GM21529 (cell line): ENCODE data around the gene ARHGAP25.
A peak's percentile ranks its signal among the peaks of the same experiment; 100 is the strongest.

ENCODE experiments used
- ATAC-seq: cut with Tn5 transposase; IDR thresholded peaks from one replicate; pipeline ENCODE4 v1.9.1; 2021; ENCODE audit not compliant: unreplicated experiment

Gene ARHGAP25

DNA sequence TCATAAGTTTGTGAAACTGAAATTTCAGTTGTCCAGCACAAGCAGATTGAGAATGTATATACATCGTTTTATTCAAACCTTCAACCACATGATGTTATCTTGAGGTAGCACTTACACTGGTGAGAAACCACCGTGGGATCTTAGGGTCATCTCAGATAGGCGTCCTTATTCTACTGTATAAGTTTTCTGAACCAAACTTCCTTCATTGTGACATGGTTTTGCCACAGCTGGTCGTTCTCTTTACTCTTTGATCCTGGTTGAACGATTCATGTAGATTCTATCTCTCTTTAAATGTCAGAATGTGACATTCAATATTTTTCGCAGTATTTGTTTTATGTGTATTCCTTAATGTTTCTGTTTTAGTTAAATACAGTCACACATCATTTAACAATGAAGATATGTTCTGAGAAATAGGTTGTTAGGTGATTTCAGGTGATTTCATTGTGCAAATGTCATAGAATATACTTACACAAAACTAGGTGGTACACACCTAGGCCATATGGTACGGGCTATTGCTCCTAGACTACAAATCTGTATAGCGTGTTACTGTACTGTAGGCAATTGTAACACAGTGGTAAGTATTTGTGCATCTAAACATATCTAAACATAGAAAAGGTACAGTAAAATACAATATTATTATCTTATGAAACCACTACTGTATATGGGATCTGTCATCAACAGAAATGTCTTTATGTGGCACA, 17.9 kb upstream of the ARHGAP25 start:
- no peak for ATAC-seq

DNA sequence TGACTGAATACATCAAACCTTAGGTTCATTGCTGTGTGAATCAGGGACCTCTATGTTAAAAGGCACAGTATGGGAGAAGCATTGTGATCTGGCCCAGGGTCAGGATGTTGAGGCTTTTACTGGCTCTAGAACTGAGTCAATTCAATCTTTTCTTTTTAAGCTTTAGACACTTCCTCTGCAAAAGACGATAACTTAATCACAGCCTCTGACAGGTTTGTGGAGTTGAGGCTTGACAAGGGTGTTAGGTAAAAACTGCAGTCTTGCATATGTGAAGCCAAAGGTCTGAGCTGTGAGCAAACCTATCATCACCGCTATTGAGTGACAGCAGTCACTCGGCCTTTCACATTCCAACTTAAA, 17.3 kb upstream of the ARHGAP25 start:
- no peak for ATAC-seq

DNA sequence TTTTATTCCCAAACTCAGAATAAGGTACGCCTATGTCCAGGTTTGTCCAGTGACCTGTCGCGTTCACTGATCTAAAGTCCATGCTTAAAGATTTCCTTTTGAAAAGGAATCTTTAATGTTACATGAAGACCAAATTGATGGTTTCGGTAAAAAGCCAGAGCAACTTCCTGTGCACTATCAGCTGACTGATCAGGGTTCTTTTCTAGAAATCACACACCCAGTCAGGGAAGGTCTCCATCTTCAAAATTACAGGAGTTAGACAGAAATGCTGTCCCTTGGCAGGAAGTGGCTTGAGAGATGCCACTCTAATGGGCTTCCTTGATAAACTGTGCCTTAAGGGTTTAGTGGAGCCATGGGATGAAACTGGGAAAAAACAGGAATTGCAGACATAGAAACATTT, 14.7 kb upstream of the ARHGAP25 start:
- ATAC-seq = no peak

DNA sequence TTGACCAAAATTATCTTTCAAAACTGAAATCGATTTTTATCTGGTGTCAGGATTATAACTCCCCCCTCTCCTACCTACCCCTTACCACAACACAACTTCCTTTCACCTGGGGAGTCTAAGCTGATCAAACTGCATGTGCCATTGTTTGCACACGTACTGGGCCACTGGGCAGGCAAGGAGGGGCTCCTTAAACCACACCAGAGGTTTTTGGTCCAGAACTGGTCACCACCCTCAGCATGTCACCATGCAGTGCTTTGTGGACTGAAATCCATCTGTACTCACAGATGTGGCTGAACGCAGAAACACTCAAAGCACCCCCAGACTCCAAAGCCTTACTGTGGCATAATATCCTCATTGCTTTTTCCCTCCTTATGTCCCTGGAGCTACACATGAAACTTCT, 13.9 kb upstream of the ARHGAP25 start:
- ATAC-seq = no peak

DNA sequence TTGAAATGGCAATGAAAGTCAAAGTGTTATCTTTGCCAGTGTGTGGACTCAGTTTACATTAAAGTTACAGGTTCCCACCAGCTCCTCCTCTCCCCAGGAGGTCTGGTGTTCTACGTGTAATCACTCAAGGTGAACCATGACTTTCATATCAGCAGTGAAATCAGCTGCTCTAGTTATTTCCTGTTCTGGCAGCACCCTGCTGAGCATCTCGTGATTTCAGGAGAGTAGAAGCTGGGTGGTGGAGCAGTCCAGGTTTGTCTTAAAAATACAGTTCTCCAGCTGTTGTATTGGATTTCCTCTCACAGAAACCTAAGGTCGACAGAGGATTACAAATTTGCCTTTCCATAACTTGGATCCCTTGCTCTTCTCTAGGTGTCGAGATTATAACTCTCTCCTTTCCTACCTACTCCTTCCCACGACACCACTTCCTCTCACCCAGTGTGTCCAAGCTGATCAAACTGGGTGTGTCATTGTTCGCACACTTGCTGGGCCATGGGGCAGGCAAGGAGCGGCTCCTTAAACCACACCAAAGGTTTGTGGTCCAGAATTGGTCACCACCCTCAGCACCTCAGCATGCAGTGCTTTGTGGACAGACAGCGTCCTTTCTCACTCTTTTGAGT, 13.0 kb upstream of the ARHGAP25 start:
- peak; percentile 76 for ATAC-seq

DNA sequence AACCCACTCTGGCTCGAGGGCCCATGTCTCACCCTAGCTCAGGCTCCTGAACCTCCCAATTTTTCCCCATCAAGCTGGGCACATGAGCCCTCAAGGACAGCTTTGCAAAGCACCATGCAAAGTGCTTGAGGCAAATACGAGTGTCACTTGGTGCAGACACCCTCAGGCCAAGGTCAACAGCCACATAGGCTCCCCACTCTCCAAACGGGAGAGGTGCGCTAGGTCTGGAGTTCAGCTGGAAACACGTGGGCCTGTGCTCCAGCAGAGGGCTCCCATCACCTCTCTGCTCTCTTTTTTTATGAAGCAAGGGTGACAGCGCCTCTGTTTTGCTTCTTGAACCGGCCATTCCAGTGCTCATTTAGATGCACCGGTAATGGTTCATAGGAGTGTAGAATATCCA, 11.9 kb upstream of the ARHGAP25 start:
- no peak for ATAC-seq

DNA sequence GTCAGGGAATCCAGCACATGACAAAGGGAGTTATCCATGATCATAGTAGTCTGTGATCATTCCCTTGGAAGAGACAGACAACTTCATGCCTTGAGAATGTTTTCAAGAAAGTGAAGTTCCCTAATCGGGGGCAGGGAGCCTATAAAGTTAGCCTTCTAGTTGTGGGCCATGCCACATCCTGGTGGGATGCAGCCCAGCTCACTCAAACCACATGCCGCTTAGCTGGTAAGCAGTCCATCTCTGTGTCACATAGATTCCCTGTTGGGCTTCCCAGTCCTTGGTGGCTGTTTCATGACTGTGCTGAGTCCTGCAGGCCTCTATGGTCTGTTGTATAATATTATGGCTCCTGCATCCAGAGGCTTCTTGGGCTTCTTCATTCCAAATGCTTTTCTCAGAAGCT, 11.4 kb upstream of the ARHGAP25 start:
- ATAC-seq = no peak

DNA sequence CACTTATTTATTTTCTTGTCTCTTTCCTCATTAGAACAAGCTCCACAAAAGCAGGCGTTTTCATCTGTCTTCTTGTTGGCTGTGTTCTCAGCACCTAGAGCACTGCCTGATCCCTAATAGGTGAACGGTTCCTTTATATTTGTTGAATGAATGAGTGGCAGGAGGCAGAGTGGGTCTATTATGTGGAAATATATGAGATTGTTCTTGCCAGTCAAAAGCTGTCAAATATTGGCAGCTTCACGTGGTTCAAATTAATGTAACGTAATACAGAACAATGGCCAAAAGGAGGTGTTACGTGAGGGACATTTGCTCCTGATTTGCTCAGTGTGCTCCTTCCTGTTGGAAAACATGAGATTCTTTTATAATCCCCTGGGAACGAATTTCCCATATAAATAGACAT, 8.5 kb upstream of the ARHGAP25 start:
- no peak for ATAC-seq

DNA sequence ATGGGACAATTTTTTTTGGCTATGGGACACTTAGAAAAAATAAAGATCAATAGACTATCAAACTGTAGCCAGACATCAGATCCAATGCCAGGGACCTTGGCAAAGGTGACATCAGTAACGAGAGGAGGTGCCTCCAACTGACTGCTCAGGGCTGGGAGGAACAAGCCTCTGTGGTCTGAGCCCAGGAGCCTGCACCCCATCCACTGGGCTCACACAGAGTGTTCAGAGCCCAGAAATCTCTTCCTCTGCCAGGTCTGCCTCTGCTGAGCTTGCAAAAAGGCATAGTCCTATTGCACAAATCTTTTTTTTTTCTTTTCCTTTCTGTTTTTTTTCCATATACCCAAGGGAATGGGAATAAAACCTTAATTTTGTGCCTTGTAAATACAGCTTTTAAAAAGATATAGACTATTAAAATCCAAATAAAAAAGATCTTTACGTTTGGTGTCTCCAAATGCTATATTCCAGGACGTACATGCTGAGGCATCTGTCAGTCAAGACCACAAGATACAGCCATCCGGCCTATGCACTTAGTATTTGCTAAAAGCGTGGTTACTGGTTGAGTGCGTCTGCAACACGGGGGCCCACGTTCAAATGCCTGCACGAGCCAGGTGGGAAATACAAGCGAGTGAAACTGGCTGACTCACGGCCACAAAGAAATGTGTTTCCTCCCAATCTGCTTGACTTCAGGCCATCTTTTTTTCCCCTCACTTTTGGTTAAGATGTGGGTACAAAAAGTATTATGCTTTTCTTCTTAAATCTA, 7.8 kb upstream of the ARHGAP25 start:
- ATAC-seq = peak; percentile 95

DNA sequence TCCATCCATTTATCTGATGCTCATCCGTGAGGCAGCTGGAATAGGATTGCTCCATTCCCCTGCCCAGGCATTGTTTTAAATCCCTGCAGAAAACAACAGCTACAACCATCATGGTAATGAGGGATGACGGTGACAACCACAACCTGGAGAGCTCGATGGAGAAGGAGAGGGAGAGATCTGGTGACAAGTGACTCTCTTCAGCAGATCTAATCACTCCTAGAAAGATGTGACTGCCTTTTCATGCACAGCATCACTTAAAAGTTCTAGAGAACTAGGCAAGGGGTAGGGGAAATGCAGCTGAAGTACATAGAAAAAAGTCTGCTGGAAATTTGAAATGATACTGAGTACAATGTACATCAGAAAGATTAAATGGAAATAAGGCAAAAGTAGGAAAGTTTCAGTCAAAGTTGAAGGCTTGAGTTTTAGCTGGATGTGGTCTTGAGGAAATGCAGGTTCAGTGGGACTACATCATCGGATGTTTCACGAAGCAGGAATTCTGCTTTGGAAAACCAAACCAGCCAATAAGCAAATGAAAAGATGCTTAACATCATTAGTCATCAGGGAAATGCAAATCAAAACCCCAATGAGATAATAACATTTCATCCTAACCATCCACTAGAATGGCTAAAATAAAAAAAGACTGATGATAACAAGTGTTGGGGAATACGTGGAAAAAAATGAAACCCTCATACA, 6.8 kb upstream of the ARHGAP25 start:
- no peak for ATAC-seq

DNA sequence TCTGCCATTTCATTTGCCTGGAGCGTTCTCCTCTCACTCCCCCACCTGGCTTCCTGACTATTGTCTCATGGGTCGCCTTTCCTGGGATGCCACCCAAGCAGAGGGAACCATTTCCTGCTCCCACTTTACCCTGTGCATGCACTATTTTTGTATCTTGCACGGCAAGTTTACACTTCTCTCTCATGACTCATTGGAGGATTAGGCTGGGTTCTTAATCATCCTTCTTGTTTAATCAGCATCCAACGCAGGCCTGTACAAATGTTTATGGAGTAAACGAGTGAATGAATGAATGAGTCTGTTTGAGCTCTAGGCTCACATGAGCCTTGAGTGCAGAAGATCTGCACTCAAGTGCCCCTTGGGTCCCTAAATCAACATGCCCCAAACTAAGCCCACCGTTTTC, 3.8 kb upstream of the ARHGAP25 start:
- no peak for ATAC-seq

DNA sequence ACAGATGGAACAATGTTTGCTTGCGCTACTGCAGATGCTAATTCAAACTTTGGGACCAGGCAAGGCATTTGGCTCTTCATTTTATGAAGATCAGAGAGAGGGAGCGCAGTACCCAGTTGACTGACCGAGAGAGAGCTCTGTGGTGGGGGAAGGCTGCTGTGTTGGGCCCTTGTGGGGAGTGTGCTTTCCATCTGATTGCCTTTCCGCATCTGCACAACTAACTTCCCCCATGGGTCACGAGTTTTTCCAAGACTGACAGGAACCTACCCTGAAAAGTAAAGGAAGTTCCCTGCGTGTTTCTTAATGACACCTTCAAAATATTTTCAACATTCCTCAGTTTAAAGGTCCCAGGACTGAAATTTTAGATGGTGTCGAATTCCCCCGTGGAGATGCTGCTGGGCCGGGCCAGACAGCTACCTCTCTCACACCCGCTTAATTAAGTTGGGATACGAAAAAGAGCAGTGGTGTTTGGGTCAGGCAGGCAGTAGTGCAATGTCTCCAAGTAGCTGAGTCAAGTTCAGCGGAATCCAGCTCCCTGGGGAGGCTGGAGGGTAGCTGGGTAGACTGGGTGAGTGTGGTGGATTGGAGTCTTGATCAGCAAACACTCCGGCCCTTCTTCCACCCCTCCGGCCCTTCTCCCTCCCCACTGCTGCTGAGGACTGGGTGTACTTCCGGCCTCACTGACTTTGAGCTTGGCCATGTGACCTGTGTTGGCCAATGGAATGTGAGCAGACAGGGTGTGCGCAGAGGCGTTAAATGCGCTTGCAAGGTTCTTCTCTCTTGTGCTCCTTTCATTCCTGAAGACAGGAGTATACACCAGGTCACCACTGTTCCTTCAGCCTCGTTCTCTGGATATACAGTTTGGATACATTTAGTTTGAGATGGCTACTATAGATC, 2.3 kb upstream of the ARHGAP25 start:
- ATAC-seq = no peak

DNA sequence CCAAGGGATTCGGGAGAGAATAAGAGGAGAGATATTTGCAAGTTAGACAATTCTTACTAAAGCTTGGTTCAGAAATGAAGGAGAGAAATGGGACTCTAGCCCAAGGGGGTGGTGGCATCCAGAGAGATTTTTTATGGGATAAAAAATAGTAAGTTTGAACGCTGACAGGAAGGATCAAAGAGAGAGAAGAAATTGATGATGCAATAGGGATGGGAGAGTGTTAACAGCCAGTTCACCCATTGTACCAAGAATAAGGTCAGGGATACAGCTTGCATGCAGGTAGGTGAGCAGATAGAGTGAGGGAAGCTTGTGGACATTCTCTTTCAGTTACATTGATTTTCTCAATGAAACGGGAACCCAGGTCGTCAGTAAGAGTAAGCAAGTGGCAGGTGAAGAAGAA, 1.2 kb upstream of the ARHGAP25 start:
- no peak for ATAC-seq

DNA sequence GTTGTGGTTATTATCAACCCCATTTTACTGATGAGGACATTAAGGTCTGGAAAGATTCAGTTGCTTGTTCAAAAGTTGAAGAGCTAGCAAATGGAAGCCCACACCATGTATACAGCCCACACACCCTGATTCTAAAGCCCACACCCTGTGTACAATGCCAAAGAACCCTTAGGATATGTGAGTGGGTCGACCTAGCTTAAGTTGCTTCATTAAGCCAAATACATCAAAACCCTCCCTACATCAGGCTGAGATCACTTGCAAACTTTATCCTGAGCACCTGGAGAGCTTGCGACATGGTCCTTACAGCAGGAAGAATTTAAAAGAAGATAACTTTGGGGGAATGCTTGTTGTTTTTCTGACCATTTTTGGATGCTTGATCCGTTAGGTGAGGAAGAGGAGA, 435 bp upstream of the ARHGAP25 start:
- no peak for ATAC-seq

DNA sequence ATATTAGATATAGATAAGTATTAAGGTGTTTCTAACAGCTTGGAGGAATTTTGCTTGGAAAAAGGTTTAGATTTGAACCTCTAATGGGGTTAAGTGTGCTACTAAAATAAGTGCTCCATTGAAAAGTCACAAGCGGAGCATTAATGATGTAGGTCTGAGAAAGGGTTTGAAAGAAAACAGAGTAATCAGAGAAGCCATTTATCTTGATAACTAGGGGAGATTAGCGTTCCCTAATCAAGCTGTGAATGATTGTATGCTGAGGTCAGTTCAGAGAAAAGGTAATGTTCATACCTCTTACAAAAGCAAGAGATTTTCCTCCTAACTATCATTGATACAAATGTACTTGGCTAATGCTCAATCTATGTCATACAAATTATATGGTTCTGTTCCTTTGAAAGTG, 1.5 kb downstream of the ARHGAP25 start:
- ATAC-seq = no peak

DNA sequence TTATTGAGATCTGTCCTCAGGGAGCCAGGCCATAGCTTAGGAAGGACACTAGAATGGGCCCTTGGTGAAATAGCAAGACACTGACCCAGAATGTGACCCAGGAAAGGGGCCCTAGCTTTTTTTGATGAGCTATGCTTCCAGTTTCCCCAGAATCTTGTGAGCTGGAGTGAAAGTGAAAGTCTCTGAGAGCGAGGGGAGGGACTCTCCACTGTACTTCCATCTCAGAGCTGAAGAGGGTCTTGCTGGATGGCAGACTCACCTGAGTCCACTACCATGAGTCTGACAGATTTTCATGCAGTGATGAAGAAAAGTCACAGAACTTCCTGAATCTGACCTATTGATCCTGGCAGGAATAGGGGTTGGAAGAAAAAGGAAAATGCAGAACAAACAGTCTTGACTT, 3.1 kb downstream of the ARHGAP25 start:
- ATAC-seq = peak; percentile 48

DNA sequence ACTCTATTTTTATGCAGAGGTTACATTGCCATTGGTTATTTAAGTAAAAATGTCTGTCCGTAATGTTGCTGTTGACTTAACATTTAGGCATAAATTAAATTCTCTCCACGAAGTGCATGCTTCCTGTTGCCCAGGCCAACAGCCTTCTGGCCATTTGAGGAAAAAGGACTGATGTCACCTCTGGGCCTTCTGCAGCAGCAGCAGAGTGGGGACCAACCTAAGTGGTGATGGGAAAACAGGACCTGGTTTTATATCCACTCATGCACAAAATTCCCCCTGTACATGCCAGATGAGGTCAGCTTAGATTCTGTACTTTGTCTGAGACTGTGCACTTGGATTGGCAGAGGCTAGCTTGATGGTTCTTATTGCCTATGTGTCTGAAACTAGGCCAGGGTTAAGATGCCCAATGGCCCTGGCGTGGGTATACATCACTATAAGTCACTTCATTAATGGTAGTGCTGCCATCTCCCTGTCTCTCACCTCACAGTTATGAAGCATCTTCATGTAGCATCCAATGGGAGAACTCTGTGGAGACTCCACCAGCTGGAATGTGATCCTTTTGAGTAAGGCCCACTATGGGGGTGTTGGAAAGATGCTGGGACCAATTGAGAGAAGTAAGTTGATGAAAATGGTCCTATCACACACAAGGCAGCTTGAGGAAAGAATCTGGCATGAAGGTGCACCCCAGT, 4.4 kb downstream of the ARHGAP25 start:
- no peak for ATAC-seq

DNA sequence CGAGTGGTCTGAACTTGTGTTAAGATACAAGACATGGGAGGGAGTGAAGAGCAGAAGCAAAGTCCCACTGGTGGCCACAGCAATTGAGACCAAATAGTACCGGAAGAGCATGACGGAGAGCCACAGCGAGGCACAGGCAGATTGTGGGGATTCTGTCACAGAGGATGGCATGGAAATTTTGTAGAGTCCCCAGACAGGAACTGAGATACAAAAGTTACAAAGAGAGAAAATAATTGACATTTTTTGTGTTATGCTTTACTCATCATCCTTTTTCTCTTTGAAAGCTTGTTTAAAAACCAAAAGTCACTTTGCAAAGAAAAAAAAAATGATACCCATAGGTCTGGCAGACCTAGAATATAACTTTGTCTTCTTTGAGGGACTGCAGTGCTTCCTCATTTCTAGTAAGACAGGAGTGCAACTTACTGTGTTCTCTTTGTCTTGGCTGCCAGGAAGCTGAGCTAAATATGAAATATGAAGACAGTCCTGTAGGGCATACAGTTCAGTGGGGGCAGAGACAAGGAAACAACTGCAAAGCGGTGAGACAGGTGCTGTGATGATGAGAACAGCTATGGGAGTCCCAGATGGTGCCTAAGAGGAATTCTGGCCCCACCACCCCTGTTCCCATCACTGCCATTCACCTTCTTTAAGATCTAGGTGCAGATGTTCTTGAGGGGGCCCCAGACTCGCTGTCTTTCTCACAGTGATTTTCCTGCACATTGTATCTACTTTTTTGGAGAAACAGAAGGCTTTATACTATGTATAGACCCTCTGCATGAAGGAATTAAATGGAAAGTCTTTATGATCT, 5.2 kb downstream of the ARHGAP25 start:
- no peak for ATAC-seq

DNA sequence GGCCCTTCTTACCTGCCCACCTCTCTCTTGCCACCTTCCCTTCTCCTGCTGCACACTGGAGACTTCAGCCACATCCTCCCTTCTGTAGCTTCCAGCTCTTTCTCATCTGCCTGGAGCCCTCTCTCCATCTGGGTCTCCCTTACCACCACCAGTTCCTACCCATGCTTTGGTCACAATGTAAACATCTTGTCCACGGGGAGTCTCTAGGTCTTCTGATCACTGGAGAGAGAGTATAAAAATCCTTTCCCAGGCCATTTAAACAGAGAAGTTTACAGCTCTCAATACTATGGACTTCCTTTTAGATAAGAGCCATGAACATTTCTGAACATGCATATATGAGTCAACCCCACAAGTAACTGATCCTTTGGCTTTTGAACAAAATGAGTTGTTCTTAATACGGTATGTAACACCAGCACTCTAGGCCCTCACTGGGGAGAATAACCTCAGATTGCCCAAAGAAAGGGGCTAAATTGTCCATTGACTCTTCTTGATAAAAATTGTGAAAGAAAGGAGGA, 5.8 kb downstream of the ARHGAP25 start:
- no peak for ATAC-seq
